SK-N-SH treated with all-trans-retinoic acid at 6 μM for 48 hours (cell line): ENCODE measurements around the gene NFATC2IP.

ENCODE experiments used
- OSR1 ChIP-seq: fragments of 250-450 bp; sonication (Bioruptor Pico); IDR thresholded peaks from 2 replicates; pipeline ENCODE4 v1.8.0; 2022; ENCODE audit warnings: moderate library complexity, mild to moderate bottlenecking, inconsistent platforms
- RARB ChIP-seq: fragments of 250-450 bp; sonication (Bioruptor Pico); IDR thresholded peaks from 2 replicates; pipeline ENCODE4 v1.8.0; 2021; ENCODE audit warnings: mild to moderate bottlenecking, moderate library complexity
- TCF4 ChIP-seq: fragments of 250-450 bp; sonication (Bioruptor Pico); IDR thresholded peaks from 2 replicates; pipeline ENCODE4 v1.8.0; 2021; ENCODE audit warnings: mild to moderate bottlenecking, moderate library complexity, borderline replicate concordance
- TOX ChIP-seq: fragments of 250-450 bp; sonication (Bioruptor Pico); IDR thresholded peaks from 2 replicates; pipeline ENCODE4 v1.8.0; 2021; ENCODE audit warnings: mild to moderate bottlenecking, moderate library complexity, borderline replicate concordance
- ZFP30 ChIP-seq: fragments of 450-650 bp; formaldehyde crosslinking; IDR thresholded peaks from 2 replicates; pipeline ENCODE4 v1.5.0; 2022; ENCODE audit warnings: mild to moderate bottlenecking, moderate library complexity
- ZNF8 ChIP-seq: fragments of 450-650 bp; formaldehyde crosslinking; IDR thresholded peaks from 2 replicates; pipeline ENCODE4 v1.5.0; 2020; ENCODE audit warnings: mild to moderate bottlenecking, moderate library complexity
- TF ChIP-seq, protein P1 (sequence below): fragments of 250-450 bp; sonication (Bioruptor Pico); IDR thresholded peaks from 2 replicates; pipeline ENCODE4 v1.8.0; 2020; ENCODE audit warnings: mild to moderate bottlenecking, moderate library complexity, borderline replicate concordance

DNA sequence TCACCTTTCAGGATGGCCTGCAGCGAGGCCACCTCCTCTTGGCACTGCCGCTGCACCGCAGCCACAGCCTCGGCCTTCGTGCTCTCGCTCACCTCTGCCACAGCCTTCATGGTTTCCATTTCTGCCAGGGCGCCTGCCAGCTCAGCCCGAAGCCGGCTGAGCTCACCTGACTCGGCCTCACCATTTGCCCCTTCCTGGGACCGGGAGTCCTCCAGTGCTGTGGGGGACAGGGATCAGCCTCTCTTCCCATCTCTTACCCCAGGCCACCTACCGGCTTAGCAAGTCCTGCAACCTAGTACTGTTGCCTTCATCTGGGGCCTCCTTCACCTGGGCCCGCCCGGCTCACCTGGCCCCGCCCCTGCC is 26.4 kb upstream of the NFATC2IP start:
- TF ChIP-seq ZNF8 (no peak), TCF4 (no peak), RARB (CRISPR knock-in tag) (no peak), OSR1 (CRISPR knock-in tag) (no peak), ZFP30 (no peak), TOX (no peak)
- TF ChIP-seq, protein P1, sequence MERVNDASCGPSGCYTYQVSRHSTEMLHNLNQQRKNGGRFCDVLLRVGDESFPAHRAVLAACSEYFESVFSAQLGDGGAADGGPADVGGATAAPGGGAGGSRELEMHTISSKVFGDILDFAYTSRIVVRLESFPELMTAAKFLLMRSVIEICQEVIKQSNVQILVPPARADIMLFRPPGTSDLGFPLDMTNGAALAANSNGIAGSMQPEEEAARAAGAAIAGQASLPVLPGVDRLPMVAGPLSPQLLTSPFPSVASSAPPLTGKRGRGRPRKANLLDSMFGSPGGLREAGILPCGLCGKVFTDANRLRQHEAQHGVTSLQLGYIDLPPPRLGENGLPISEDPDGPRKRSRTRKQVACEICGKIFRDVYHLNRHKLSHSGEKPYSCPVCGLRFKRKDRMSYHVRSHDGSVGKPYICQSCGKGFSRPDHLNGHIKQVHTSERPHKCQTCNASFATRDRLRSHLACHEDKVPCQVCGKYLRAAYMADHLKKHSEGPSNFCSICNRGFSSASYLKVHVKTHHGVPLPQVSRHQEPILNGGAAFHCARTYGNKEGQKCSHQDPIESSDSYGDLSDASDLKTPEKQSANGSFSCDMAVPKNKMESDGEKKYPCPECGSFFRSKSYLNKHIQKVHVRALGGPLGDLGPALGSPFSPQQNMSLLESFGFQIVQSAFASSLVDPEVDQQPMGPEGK: no peak
